GM19452 (cell line): ENCODE measurements around the gene MAGEA1.
"Not testable (repeated sequence)": the region's sequence is repeated elsewhere in the genome, so short reads cannot be mapped to it uniquely, and the experiment has no call there.

Source experiments
- ATAC-seq: cut with Tn5 transposase; IDR thresholded peaks from one replicate; pipeline ENCODE4 v1.9.1; 2021; ENCODE audit not compliant: unreplicated experiment

The MAGEA1 gene

GRCh38 chrX:153179131-153179530 lies at the start of gene MAGEA1:
Gene MAGEA1, plus strand, starts transcription at chrX:153179284. Its CDS starts 3,106 bp downstream, at chrX:153182390.
- no peak for ATAC-seq

GRCh38 chrX:153132924-153133323 lies 46.2 kb upstream of the MAGEA1 start:
- ATAC-seq = not testable (repeated sequence)

GRCh38 chrX:153139074-153139473 lies 40.0 kb upstream of the MAGEA1 start:
- not testable (repeated sequence) for ATAC-seq

GRCh38 chrX:153146288-153146687 lies 32.8 kb upstream of the MAGEA1 start:
- ATAC-seq = not testable (repeated sequence)

GRCh38 chrX:153153516-153153915 lies 25.6 kb upstream of the MAGEA1 start:
- no peak for ATAC-seq

- no peak for ATAC-seq
Observed at GRCh38 chrX:153157450-153157849, 21.6 kb upstream of the MAGEA1 start.

GRCh38 chrX:153158319-153158718 lies 20.8 kb upstream of the MAGEA1 start:
- no peak for ATAC-seq

GRCh38 chrX:153161952-153162351 lies 17.1 kb upstream of the MAGEA1 start:
- no peak for ATAC-seq

GRCh38 chrX:153164733-153165132 lies 14.4 kb upstream of the MAGEA1 start:
- ATAC-seq = no peak

GRCh38 chrX:153168423-153168822 lies 10.7 kb upstream of the MAGEA1 start:
- ATAC-seq = not testable (repeated sequence)

- ATAC-seq = no peak
Observed at GRCh38 chrX:153181822-153182221, 2.7 kb downstream of the MAGEA1 start.

GRCh38 chrX:153184787-153185186 lies 5.7 kb downstream of the MAGEA1 start:
- no peak for ATAC-seq

GRCh38 chrX:153190381-153190780 lies 11.3 kb downstream of the MAGEA1 start:
- no peak for ATAC-seq

GRCh38 chrX:153200462-153200861 lies 21.4 kb downstream of the MAGEA1 start:
- ATAC-seq = no peak

GRCh38 chrX:153206425-153207046 lies 27.5 kb downstream of the MAGEA1 start:
- no peak for ATAC-seq

- no peak for ATAC-seq
Observed at GRCh38 chrX:153209347-153209746, 30.3 kb downstream of the MAGEA1 start.

- ATAC-seq = no peak
Observed at GRCh38 chrX:153214934-153215333, 35.9 kb downstream of the MAGEA1 start.

- no peak for ATAC-seq
Observed at GRCh38 chrX:153216926-153217325, 37.8 kb downstream of the MAGEA1 start.

GRCh38 chrX:153225438-153226098 lies 46.5 kb downstream of the MAGEA1 start:
- ATAC-seq = no peak

- ATAC-seq = no peak
Observed at GRCh38 chrX:153226344-153227185, 47.5 kb downstream of the MAGEA1 start.
